Lower lobe of right lung (tissue), 2 donors: Measurements from ENCODE around the gene LRP1-AS. TPM values are rescaled to one million over a fixed set of nuclear protein-coding genes. Genes with fewer than 3 reads are reported as not detected.

Source experiments
- ATAC-seq, 2 donors: fragments of 200-7000 bp; cut with Tn5 transposase; one replicate each; pipeline ENCODE4 v1.9.1; 2020 to 2022; ENCODE audit warnings: mild to moderate bottlenecking in 2 of 2, moderate library complexity in 2 of 2
- DNase-seq: peaks from one replicate; pipeline ENCODE4 v3.0.0-alpha.2; 2020
- H3K27ac ChIP-seq: fragments of 200-600 bp; one replicate; pipeline ENCODE4 v1.8.0; 2022
- H3K27me3 ChIP-seq: fragments of 200-600 bp; one replicate; pipeline ENCODE4 v1.8.0; 2022; ENCODE audit warnings: low read depth
- H3K36me3 ChIP-seq: fragments of 200-600 bp; one replicate; pipeline ENCODE4 v1.8.0; 2022; ENCODE audit warnings: mild to moderate bottlenecking
- H3K4me1 ChIP-seq: fragments of 200-600 bp; one replicate; pipeline ENCODE4 v1.8.0; 2022
- H3K4me3 ChIP-seq: fragments of 200-600 bp; one replicate; pipeline ENCODE4 v1.8.0; 2022; ENCODE audit warnings: mild to moderate bottlenecking
- H3K9me3 ChIP-seq: fragments of 200-600 bp; one replicate; pipeline ENCODE4 v1.8.0; 2022
- intact Hi-C: fragments of 100-400 bp; cut with DNase I; formaldehyde crosslinking; loops from one replicate; pipeline ENCODE4 v1.11.0; 2022
- total RNA-seq: library from RNA; stranded (reverse); fragmentation: NEBNext Ultra II Directional; extraction: Animal tissue kit (Norgen Biotek cat#: 25700); gene quantifications from one replicate; pipeline ENCODE4 v1.2.1, GENCODE V29; 2021
- TF ChIP-seq, protein P1 (sequence below): fragments of 200-600 bp; IDR thresholded peaks from one replicate; pipeline ENCODE4 v1.8.0; 2022; ENCODE audit warnings: antibody characterized with exemption, mild to moderate bottlenecking
- donor health status: DM: no; HTN: yes; CAD: no; lungs with severe emphysema.

The LRP1-AS gene
- total RNA-seq, 1 donor from 2014 or later: not detected

DNA sequence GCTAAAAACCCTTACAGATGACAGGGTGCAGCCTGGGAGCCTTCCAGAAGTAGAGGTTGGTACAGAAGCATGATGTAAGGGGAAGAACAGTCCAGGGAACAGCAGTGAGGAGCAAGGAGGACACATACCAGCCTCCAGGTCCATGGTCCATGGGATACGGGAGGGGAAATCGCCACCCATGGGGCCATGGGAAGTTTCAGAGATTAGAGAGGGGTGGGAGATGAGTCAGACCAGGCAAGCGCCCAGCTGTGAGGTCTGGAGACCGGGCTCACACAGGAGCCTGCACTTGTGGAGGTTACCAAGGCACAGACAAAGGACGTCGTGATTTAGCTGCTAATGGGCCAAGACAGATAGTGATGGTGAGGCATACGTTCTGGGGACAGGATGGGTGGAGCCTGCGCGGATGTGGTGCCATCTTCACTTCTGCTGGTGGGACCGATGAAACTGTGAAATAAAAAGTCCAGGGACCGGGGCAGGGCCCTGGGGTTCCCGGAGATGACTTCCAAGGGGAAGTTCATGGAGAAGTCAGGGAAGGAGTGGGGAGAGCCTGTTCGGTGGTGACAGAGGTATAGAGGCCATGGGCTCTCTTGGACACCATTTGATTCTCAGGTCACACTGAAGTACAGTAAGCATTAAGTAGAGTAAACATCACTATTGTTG is 17.7 kb upstream of the LRP1-AS start:
- H3K4me1 ChIP-seq: no peaks in the 10 kb centered on the region
- ATAC-seq (no peak), DNase-seq (no peak)
- TF ChIP-seq, protein P1, sequence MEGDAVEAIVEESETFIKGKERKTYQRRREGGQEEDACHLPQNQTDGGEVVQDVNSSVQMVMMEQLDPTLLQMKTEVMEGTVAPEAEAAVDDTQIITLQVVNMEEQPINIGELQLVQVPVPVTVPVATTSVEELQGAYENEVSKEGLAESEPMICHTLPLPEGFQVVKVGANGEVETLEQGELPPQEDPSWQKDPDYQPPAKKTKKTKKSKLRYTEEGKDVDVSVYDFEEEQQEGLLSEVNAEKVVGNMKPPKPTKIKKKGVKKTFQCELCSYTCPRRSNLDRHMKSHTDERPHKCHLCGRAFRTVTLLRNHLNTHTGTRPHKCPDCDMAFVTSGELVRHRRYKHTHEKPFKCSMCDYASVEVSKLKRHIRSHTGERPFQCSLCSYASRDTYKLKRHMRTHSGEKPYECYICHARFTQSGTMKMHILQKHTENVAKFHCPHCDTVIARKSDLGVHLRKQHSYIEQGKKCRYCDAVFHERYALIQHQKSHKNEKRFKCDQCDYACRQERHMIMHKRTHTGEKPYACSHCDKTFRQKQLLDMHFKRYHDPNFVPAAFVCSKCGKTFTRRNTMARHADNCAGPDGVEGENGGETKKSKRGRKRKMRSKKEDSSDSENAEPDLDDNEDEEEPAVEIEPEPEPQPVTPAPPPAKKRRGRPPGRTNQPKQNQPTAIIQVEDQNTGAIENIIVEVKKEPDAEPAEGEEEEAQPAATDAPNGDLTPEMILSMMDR: no peak
- H3K9me3 ChIP-seq: no peaks in the 10 kb centered on the region
- peaks cover 100% of the 10 kb centered on the region for H3K36me3 ChIP-seq
- H3K4me3 ChIP-seq: no peak overlapping the region
- intact Hi-C loops: no loop called here
- H3K27me3 ChIP-seq: no peaks in the 10 kb centered on the region
- H3K27ac ChIP-seq: no peak overlapping the region

DNA sequence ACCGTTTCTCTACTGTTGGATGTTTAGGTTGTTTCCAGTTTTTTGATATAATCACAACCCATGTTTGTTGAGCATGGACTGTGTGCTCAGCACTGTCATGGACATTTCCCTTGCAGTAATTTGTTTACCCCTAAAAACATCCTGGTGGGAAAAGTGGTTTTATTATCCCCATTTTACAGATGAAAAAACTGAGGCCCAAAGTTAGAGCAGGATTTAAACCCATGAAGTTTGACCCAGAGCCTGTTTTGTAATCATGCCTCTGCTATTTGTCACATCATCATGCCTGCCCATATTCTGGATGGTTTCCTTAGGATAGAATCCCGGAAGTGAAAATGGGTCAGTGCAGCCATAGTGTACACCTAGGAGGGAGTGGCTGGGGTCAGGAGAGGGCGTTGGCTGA is 17.0 kb upstream of the LRP1-AS start:
- DNase-seq: no peak
- Histone ChIP-seq H3K4me3 (no peak overlapping the region), H3K27me3 (no peaks in the 10 kb centered on the region), H3K36me3 (peaks cover 100% of the 10 kb centered on the region), H3K9me3 (no peaks in the 10 kb centered on the region), H3K4me1 (peaks cover 2% of the 10 kb centered on the region), H3K27ac (no peak overlapping the region)
- no peak for ATAC-seq
- TF ChIP-seq, protein P1: no peak
- intact Hi-C loops: no loop called here

DNA sequence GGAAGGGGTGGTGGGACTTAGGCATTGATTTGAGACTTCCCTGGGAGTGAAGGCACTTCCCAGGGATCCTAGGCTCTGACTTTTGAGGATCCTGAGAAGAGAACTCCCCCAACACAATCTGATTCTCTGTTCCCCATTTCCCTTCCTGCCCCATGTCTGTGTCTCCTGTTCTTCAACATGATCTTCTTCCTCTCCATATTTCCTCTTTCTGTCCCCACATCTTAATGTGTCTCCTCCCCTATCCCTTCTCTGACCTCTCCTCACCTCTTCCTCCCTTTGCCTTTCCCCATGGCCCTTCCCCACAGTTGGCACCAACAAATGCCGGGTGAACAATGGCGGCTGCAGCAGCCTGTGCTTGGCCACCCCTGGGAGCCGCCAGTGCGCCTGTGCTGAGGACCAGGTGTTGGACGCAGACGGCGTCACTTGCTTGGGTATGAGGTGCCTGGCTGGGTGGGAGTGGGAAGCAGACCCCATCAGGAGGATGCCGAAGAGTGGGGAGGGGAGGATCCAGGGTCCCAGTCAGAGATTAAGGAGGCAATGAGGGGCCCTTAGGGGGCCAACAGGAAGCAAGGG is 15.2 kb upstream of the LRP1-AS start:
- ATAC-seq (peak; percentile 52 to 53), DNase-seq (no peak)
- Histone ChIP-seq H3K36me3 (peaks cover 100% of the 10 kb centered on the region), H3K27me3 (no peaks in the 10 kb centered on the region), H3K4me1 (peaks cover 20% of the 10 kb centered on the region), H3K27ac (no peak overlapping the region), H3K9me3 (no peaks in the 10 kb centered on the region), H3K4me3 (no peak overlapping the region)
- TF ChIP-seq, protein P1: no peak
- intact Hi-C loops: no loop called here

DNA sequence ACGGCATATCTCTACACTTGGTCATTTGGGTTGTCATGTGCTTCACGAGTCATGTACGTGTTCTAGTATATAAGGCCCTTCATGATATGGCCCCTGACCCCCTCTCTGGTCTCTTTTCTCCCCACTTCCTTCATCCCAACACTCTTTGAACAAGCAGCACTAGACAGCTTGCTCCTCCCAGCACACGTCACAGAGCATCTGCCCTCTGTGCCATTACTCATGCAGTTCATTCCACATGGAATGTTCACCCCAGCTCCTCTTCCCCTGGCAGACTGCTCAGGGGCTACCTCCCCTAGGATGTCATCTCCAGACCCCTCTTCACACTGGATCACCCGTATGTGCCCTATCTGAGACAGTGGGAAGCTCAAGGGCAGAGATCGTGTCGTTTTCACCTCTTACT is 14.1 kb upstream of the LRP1-AS start:
- Histone ChIP-seq H3K27ac (no peak overlapping the region), H3K36me3 (peaks cover 100% of the 10 kb centered on the region), H3K4me1 (peaks cover 21% of the 10 kb centered on the region), H3K27me3 (no peaks in the 10 kb centered on the region), H3K4me3 (no peak overlapping the region), H3K9me3 (no peaks in the 10 kb centered on the region)
- no peak for DNase-seq
- no peak for ATAC-seq
- TF ChIP-seq, protein P1: no peak
- intact Hi-C loops: no loop called here

DNA sequence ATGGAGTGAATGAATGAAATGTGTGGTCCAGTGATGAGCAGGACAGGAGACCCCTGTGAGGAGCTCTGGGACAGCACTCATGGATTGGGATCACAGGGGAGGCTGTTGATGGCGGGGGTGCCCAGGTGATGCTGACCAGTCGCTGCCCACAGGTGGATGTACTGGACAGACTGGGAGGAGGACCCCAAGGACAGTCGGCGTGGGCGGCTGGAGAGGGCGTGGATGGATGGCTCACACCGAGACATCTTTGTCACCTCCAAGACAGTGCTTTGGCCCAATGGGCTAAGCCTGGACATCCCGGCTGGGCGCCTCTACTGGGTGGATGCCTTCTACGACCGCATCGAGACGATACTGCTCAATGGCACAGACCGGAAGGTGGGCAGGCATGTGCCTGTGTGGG is 13.3 kb upstream of the LRP1-AS start:
- Histone ChIP-seq H3K4me1 (peaks cover 21% of the 10 kb centered on the region), H3K9me3 (no peaks in the 10 kb centered on the region), H3K27me3 (no peaks in the 10 kb centered on the region), H3K4me3 (no peak overlapping the region), H3K36me3 (peaks cover 100% of the 10 kb centered on the region), H3K27ac (no peak overlapping the region)
- ATAC-seq (no peak), DNase-seq (no peak)
- TF ChIP-seq, protein P1: no peak
- intact Hi-C loops: no loop called here
